GM19025 (cell line): ENCODE measurements around the gene TIMM13.
A peak's percentile ranks its signal among the peaks of the same experiment; 100 is the strongest.
"Not testable (repeated sequence)": the region's sequence is repeated elsewhere in the genome, so short reads cannot be mapped to it uniquely, and the experiment has no call there.

Experiments
- ATAC-seq: cut with Tn5 transposase; IDR thresholded peaks from one replicate; pipeline ENCODE4 v1.9.1; 2021; ENCODE audit warnings: mild to moderate bottlenecking, low read depth, moderate library complexity; ENCODE audit not compliant: unreplicated experiment

The TIMM13 gene

DNA sequence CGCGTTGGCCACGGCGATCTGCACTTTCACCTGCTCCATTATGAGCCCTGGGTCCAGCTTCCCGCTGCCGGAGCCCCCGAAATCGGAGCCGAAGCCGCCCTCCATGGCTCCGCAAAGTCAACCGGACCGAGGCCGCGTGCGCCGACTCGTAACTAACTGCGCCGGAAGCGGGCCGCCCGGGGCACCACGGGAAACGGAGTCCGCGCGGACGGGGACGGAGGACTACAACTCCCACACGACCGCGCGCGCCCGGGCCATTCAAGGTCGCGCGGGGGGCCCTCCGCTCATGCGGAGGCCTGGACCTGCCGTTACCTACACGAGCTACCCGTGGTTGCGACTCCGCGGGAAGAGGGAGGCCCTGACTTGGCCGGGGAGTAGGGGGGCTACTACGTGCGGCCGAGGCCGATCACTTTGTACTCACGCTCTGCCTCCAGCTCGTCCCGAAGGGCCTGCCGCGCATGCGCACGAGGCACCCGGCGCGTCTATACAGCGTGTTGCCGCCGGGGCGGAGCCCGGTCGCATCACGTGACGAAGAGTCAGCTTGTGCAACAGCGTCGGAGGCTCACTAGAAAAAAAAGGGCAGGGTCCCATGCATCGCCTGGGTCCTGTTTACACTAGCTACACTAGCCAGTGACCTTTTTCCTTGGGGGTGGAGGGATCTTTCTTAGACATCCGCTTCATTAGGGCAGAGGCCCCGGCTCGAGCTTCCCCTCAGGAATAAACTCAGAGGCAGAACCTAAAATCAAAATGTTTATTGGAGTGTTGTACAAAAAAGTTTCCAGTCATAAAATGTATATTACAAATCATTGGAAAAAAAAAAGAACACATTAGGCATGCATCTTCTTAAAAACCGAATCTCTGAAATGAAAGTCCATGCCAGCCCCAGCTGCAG, at the start of gene TIMM13:
Gene TIMM13, minus strand, starts transcription at position 158 of the 892 bp plus-strand sequence. Its CDS starts 53 bp downstream, at position 105.
- peak; percentile 76 for ATAC-seq

DNA sequence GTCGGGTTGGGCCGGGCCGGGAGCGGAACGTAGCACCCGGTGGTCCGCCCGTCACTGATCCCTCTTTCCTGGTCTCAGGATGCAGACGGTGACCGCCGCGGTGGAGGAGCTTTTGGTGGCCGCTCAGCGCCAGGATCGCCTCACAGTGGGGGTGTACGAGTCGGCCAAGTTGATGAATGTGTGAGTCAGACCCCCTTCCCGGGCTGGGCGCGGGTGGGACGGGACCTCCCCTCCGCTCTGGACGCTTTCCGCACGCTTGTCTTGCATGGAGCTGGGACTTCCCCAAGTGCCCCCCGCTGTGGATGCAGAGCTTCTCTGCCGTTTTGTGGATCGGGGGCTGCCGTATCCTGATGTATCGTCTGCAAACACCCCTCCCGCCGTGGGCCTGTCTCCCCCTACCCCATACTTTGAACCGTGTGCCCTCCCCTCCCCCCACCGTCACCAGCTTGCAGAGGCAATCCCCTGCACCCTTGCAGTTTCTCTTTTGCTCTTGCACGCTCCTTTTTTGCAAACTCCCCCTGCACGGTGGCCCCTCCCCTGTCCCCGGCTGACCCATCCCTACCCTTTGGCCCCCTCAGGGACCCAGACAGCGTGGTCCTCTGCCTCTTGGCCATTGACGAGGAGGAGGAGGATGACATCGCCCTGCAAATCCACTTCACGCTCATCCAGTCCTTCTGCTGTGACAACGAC, 49.2 kb upstream of the TIMM13 start:
- peak; percentile 4 for ATAC-seq

DNA sequence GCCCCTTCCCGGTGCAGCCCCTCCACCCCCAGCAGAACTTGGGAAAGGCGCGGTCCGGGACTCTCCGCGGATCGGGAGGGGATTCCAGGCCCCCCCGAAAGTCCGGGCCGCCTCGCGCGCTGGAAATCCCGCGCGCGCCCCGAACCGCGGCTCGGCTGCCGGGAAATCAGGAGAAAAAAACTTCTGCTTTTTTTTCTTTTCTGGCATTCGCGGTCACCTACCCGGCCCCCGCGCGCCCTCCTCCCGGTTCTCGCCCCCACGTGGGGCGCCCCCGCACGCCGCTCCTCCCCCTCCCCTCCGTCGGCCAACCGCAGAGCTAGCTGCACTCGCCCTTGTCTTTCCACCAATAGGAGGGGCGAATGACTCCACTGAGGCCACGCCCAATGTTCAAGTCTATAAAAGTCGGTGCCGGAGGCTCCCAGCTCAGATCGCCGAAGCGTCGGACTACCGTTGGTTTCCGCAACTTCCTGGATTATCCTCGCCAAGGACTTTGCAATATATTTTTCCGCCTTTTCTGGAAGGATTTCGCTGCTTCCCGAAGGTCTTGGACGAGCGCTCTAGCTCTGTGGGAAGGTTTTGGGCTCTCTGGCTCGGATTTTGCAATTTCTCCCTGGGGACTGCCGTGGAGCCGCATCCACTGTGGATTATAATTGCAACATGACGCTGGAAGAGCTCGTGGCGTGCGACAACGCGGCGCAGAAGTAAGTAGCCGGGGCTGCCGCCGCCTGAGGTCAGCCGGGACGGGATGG, 48.5 kb upstream of the TIMM13 start, which contains the start of gene GADD45B:
Gene GADD45B, plus strand, starts transcription at position 426 of the 749 bp plus-strand sequence. Its CDS starts 232 bp downstream, at position 658.
- peak; percentile 39 for ATAC-seq

DNA sequence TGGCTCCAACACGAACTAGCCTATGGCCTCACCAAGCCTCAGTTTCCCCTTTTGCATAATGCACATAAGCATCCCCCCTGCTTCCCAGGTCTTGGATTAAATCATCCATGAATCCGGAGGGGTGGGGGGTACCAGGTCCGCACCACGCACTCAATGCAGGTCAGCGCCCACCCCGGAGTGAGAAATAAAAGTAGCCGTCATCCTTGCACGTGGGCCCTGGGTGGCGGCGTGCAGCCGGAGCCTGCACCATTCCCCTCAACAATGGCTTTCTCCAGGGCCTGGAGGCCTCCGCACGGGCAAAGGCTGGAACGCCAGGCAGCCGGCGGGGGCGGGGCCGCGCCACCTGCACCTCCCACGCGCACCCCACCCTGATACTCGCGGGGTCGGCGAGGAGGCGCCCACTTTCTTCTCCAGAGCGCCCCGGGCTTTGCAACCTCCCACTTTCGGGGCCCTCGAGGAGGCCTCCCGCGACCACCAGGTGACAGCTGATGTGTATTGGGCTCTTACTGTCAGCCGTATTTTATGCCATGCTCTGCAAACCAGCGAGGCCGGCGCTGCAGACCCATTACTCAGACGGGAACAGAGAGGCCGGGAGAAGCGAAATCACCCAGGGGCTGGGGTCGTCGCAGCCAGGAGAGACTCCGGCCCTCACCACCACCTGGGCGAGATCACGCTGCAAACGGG, 47.8 kb upstream of the TIMM13 start:
- ATAC-seq = no peak

DNA sequence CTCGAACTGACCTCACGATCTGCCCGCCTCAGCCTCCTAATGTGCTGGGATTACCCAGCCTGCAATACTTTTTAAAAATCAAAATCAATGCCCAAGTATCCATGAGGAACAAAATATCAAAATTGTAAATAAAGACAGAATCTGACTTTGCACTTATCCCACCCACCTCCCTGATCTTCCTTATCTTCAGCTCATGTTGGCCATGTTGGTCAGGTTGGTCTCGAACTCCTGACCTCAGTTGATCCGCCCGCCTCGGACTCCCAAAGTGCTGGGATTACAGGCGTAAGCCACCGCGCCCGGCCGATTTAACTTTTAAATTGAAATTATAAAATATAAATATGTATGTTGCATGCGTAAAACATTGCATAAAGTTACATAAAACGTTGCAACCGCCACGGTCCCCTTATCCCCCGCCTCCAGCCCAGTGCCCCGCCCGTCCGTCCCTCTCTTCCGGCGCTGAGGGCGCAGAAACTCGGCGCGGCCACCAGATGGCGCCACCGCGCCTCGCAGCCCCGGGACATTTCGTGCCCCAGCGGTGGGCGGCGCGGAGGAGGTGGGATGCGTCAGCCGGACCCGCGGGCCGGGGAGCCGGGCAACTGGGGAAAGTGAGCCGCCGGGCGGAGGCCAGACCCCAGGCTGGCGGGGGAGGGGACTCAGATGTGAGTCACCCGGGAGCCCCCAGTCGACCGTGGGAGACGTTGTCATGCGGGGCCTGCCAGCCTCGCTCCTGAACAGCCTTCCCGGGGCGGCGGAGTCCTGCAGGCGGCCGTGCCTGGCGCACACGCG, 47.0 kb upstream of the TIMM13 start:
- ATAC-seq = no peak

DNA sequence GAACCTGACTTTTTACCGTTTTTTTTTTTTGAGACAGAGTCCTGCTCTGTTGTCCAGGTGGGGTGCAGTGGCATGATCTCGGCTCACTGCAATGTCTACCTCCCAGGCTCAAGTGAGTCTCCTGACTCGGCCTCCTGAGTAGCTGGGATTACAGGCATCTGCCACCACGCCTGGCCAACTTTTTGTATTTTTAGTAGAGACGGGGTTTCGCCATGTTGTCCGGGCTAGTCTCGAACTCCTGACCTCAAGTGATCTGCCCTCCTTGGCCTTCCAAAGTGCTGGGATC, 42.5 kb upstream of the TIMM13 start:
- not testable (repeated sequence) for ATAC-seq

DNA sequence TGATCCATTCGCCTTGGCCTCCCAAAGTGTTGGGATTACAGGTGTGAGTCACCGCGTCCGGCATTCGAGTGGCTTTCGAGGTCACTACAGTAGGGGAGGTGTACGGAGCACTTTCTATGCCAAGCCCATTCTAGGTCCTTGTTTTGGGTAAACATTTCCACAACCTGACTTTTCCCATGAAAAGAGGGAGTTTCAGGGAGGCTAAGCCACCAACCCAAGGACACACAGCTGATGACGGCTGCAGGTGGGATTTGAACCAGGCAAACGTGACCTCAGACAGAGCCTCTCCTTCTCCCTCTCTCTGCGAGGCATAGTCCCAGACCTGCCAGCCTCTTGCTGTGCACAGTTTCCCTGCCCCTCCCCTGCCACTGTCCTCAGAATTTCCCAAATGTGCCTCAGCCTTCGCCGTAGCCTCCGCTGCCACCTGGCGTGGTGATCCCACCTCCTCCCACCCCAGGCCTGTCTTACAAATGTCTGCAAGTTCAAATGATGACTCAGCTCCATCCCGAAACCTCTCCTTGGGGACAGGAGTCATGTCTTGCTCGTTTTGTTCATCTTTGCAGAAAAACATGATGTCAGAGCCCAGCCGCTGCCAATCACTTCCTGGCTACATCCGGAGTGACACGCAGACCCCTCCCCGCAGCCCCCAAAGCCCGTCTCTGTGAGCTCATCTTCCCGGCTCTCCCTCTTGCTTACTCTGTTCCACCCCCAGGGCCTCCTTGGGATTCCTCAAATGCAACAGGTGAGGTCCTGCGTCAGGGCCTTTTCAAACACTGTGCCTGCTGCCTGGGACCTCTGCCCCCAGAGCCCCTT, 41.9 kb upstream of the TIMM13 start:
- no peak for ATAC-seq

DNA sequence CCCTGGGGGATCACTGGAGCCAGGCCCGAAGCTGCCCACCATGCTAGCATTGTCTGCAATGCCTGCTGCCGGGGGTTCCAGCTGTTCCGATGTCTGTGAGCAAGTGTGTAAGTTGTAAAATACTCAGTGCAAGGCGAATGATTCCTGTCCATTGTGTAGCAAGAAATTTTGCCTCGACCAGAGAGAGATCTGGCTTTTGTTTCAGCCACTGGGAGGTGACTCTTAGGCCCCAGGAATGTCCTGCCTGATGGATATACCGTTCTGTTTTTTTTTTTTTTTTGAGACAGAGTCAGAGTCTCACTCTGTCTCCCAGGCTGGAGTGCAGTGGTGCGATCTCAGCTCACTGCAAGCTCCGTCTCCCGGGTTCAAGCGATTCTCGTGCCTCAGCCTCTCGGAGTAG, 41.2 kb upstream of the TIMM13 start:
- ATAC-seq = no peak

DNA sequence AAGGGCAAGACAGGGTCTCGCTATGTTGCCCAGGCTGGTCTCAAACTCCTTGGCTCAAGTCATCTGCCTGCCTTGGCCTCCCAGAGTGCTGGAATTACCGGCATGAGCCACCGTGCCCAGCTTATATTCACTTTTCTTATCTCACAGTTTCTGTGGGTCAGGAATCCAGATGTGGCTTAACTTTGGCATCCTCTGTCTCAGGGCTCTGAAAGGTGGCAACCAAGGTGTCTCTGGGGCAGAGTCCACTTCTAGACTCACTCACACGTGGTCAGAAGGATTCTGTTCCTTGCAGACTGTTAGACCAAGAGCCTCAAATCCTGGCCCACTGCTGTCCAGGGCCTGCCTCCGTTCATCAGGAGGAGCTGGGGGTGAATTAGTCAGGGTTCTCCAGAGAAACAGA, 37.0 kb upstream of the TIMM13 start:
- ATAC-seq = no peak

DNA sequence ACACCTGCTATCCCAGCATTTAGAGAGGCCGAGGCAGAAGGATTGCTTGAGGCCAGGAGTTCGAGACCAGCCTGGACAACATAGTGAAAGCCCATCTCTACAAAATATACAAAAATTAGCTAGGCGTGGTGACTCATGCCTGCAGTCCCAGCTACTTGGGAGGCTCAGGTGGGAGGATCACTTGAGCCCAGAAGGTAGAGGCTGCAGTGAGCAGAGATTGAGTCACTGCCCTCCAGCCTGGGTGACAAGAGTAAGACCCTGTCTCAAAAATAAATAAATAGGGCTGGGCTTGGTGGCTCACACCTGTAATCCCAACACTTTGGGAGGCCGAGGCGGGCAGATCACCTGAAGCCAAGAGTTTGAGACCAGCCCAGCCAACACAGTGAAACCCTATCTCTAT, 36.3 kb upstream of the TIMM13 start:
- not testable (repeated sequence) for ATAC-seq

DNA sequence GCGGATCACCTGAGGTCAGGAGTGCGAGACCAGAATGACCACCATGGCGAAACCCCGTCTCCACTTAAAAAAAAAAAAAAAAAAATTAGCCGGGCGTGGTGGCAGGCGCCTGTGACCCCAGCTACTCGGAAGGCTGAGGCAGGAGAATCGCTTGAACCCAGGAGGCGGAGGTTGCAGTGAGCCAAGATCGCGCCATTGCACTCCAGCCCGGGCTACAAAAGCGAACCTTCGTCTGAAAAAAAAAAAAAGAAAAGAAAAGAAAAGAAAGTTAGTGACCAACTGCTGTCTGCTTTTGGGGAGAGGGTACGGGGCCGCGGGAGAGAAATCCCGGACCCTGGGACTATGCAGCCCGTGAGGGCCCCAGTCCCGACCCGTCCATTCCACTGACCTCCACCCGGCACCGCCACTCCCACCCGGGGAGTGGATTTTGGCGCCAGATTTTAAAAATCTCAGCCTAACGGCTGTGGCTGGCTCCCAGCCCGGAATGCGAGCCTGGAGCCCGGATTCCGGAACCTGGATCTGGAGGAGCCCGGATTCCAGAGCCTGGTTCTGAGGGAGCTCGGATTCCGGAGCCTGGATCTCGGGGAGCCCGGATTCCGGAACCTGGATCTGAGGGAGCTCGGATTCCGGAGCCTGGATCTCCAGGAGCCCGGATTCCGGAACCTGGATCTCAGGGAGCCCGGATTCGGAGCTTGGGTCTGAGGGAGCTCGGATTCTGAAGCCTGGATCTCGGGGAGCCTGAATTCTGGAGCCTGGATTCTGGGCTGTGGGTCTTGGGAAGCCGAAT, 35.4 kb upstream of the TIMM13 start:
- ATAC-seq = no peak

DNA sequence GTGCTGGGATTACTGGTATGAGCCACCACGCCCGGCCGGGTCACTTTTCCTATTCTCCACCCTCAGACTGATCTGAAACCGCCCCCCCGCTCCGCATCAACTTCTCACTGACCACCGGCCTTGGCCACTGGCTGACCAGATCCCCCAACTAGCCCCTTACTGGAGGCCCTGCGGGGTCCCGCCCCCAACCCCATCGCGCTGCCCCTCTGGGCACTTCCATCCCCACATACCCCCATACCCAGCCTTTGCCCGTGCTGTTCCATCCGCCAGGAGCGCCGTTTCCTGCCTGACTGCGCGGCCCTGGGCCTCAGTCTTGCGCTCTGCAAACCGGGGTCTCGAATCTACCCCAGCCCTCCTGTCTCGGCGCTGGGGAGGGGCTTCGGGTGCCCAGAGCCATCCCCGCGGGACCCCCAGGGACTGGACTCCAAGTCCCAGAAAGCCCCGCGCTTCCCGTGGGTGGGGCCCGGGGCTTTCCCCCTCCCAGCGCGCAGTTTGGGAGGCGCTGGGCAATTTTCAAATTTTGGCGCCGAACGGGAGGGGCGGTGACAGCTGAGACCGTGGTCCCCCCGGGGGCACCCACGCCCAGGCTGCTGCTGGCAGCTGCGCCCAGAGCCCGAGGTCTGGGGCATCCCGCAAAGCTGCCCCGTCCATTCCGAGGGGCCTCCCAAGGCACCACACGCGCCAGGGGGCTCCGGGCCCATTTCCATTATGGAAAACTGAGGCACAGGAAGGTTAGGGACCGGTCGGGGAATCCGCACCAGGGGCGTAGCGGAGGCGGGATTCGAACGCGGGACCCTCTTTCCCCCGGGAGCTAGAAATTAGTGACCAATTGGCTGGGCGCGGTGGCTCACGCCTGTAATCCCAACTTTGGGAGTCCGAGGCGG, 34.6 kb upstream of the TIMM13 start:
- ATAC-seq = no peak

DNA sequence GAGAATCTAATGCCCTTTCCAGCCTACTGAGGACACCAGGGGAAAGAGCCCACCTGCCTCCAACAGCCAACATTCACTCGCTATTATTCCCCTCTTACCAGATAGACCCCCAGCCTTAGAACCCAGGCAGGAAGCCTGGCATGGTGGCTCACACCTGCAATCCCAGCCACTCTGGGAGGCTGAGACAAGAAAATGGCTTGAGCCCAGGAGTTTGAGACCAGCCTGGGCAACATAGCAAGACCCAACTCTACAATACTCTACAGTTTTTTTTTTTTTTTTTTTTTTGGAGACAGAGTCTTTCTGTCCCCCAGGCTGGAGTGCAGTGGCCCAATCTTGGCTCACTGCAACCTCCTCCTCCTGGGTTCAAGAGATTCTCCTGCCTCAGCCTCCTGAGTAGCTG, 32.9 kb upstream of the TIMM13 start:
- no peak for ATAC-seq

DNA sequence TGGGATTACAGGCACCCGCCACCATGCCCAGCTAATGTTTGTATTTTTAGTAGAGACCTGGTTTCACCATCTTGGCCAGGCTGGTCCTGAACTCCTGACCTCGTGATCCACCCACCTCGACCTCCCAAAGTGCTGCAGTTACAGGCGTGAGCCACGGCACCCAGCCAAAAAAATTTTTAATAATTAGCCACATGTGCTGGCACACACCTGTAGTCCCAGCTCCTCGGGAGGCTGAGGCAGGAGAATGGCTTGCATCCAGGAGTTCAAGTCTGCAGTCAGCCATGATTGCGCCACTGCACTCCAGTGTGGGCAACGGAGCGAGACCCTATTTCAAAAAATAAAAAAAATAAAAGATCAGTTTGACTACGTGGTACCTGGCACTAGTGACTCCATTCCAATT, 31.4 kb upstream of the TIMM13 start:
- ATAC-seq = not testable (repeated sequence)

DNA sequence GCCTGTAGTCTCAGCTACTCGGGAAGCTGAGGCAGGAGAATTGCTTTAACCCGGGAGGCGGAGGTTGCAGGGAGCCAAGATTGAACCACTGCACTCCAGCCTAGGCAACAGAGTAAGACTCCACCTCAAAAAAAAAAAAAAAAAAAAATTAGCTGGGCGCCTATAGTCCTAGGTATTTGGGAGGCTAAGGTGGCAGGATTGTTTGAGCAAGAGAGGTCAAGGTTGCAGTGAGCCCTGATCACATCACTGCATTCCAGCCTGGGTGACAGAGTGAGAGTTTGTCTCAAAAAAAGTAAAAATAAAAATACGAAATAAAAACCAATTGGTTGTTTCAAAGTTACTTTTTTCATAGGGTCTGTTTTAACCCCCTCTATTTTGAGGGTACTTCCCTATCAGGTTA, 30.7 kb upstream of the TIMM13 start:
- no peak for ATAC-seq

DNA sequence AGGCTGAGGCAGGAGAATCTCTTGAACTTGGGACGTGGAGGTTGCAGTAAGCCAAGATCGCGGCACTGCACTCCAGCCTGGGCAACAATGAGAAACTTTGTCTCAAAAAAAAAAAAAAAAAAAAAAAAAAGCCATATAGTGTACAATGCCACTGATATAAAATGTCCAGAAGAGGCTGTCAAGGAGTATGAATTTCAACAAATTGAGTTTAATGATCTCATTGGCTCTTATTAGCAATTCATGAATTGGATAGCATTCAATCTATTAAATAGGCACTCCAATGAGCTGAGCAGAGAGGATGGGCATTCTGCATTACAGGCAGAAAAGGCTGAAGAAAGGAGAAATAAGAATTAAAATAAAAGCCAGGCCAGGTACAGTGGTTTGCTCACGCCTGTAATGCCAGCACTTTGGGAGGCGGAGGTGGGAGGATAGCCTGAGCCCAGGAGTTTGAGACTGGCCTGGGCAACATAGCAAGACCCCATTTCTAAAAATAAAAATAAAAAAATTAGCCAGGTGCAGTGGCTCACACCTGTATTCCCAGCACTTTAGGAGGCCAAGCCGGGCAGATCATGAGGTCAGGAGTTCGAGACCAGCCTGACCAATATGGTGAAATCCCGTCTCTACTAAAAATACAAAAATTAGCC, 30.1 kb upstream of the TIMM13 start:
- ATAC-seq = no peak
